Nephron (organoid): Measurements from ENCODE around the gene GGN.
A peak's percentile ranks its signal among the peaks of the same experiment; 100 is the strongest.

Source experiments
- H3K27ac Mint-ChIP-seq, 3 experiments: 2 replicates each; pipeline ENCODE4 v1.8.0; 2020; ENCODE audit warnings: mixed read lengths in 3 of 3, mild to moderate bottlenecking in 2 of 3, moderate library complexity in 1 of 3
- H3K27me3 Mint-ChIP-seq: 2 replicates; pipeline ENCODE4 v1.8.0; 2021; ENCODE audit warnings: low read depth, mild to moderate bottlenecking, moderate library complexity, mixed read lengths
- H3K36me3 Mint-ChIP-seq: 2 replicates; pipeline ENCODE4 v1.8.0; 2020; ENCODE audit warnings: low read depth, mixed read lengths
- H3K4me1 Mint-ChIP-seq: 2 replicates; pipeline ENCODE4 v1.8.0; 2020; ENCODE audit warnings: mixed read lengths
- H3K4me3 Mint-ChIP-seq, 3 experiments: 2 replicates each; pipeline ENCODE4 v1.8.0; 2020; ENCODE audit warnings: mild to moderate bottlenecking in 3 of 3, mixed read lengths in 3 of 3, moderate library complexity in 2 of 3
- H3K9me3 Mint-ChIP-seq: 2 replicates; pipeline ENCODE4 v1.8.0; 2020; ENCODE audit warnings: mixed read lengths
- TF ChIP-seq, protein P1 (sequence below), 3 experiments: fragments of 200-600 bp; sonication (generic); IDR thresholded peaks; one replicate each; pipeline ENCODE4 v1.5.0; 2021; ENCODE audit warnings: antibody characterized with exemption in 3 of 3; ENCODE audit not compliant: unreplicated experiment in 3 of 3

GGN gene

DNA sequence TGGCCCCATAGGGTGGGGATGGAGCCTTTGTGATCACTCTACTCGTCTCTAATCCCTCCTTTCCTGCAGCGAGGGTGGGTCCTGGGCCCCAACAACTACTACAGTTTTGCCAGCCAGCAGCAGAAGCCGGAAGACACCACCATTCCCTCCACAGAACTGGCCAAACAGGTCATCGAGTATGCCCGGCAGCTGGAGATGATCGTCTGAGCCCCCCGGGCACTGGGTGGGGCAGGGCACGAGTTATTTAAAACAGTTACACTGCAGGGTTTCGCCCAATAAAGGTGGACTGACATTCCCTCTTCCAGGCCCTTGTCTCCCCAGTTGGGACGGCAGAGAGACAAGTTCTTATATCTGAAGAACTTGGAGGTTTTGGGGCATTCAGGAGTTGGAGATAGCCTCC lies 4.7 kb downstream of the GGN start:
- peaks cover 41% of the 10 kb centered on the region for H3K36me3 Mint-ChIP-seq
- no peak overlapping the region for H3K27ac Mint-ChIP-seq
- H3K27me3 Mint-ChIP-seq: peaks cover 13% of the 10 kb centered on the region
- no peaks in the 10 kb centered on the region for H3K9me3 Mint-ChIP-seq
- TF ChIP-seq, protein P1, sequence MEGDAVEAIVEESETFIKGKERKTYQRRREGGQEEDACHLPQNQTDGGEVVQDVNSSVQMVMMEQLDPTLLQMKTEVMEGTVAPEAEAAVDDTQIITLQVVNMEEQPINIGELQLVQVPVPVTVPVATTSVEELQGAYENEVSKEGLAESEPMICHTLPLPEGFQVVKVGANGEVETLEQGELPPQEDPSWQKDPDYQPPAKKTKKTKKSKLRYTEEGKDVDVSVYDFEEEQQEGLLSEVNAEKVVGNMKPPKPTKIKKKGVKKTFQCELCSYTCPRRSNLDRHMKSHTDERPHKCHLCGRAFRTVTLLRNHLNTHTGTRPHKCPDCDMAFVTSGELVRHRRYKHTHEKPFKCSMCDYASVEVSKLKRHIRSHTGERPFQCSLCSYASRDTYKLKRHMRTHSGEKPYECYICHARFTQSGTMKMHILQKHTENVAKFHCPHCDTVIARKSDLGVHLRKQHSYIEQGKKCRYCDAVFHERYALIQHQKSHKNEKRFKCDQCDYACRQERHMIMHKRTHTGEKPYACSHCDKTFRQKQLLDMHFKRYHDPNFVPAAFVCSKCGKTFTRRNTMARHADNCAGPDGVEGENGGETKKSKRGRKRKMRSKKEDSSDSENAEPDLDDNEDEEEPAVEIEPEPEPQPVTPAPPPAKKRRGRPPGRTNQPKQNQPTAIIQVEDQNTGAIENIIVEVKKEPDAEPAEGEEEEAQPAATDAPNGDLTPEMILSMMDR (IDR thresholded peaks at IDR 0.05; ENCODE audit: unreplicated experiment in 3 of 3): no peak
- peaks cover 9% of the 10 kb centered on the region for H3K4me1 Mint-ChIP-seq
- no peak overlapping the region for H3K4me3 Mint-ChIP-seq

DNA sequence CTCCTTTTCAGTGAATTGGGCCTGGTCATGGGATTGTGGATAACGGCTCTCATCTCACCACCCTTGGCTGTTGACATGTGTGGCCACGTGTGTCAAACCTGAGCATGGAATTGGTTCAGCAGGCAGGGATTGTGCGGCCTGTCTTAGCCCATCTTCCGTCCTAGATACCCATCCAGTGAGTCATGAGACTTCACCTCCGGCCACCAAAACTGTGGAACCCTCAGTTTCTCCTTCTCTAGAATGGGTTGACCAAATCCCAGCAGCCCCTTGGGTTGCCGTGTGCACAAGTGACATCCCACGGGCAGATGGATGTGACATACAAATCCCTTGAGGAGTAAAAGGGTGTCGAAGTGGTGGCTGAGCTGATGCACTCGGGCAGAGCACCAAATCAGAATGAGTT lies 6.7 kb downstream of the GGN start:
- peaks cover 7% of the 10 kb centered on the region for H3K4me1 Mint-ChIP-seq
- H3K27me3 Mint-ChIP-seq: peaks cover 5% of the 10 kb centered on the region
- H3K9me3 Mint-ChIP-seq: no peaks in the 10 kb centered on the region
- no peak overlapping the region for H3K27ac Mint-ChIP-seq
- H3K36me3 Mint-ChIP-seq: peaks cover 42% of the 10 kb centered on the region
- TF ChIP-seq, protein P1 (IDR thresholded peaks at IDR 0.05; ENCODE audit: unreplicated experiment in 3 of 3): no peak
- no peak overlapping the region for H3K4me3 Mint-ChIP-seq

- Mint-ChIP-seq H3K4me1 (peaks cover 23% of the 10 kb centered on the region), H3K36me3 (peaks cover 45% of the 10 kb centered on the region), H3K27ac (no peak overlapping the region), H3K27me3 (no peaks in the 10 kb centered on the region), H3K4me3 (peak overlapping the region in 1 of 3 experiments; percentile 30), H3K9me3 (no peaks in the 10 kb centered on the region)
- TF ChIP-seq, protein P1 (IDR thresholded peaks at IDR 0.05; ENCODE audit: unreplicated experiment in 3 of 3): no peak
Measured at GRCh38 chr19:38378866-38379265, 9.0 kb downstream of the GGN start.

GRCh38 chr19:38377052-38377451 lies 10.8 kb downstream of the GGN start:
- no peaks in the 10 kb centered on the region for H3K9me3 Mint-ChIP-seq
- H3K4me3 Mint-ChIP-seq: peak overlapping the region; percentile 96 to 98 (median 97)
- H3K27me3 Mint-ChIP-seq: no peaks in the 10 kb centered on the region
- peak overlapping the region in 1 of 3 experiments; percentile 84 for H3K27ac Mint-ChIP-seq
- peaks cover 34% of the 10 kb centered on the region for H3K36me3 Mint-ChIP-seq
- TF ChIP-seq, protein P1 (IDR thresholded peaks at IDR 0.05; ENCODE audit: unreplicated experiment in 3 of 3): no peak
- peaks cover 23% of the 10 kb centered on the region for H3K4me1 Mint-ChIP-seq

- Mint-ChIP-seq H3K4me1 (peaks cover 23% of the 10 kb centered on the region), H3K4me3 (peak overlapping the region; percentile 96 to 98 (median 97))
Measured at GRCh38 chr19:38376576-38376975, 11.3 kb downstream of the GGN start.

DNA sequence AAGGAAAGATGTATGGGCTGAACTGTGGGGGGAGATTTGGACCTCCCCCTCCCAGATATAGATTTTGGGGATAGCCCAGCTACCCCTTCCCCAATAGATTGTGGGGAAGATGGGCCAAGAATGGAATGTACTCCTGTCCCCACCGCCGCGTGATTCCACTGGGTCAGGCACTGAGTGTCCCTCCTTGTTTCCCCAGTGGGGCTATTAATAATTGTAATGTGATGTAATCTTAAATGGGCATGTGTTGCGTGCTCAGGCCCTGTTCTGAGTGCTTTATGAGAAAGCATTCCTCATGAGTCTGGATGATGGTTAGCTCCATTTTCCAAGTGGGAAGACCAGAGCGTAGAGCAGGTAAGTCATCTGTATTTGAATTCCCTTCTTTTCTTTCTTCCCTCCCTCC lies 12.1 kb downstream of the GGN start:
- TF ChIP-seq, protein P1 (IDR thresholded peaks at IDR 0.05; ENCODE audit: unreplicated experiment in 3 of 3): no peak
- H3K36me3 Mint-ChIP-seq: peaks cover 20% of the 10 kb centered on the region
- H3K4me3 Mint-ChIP-seq: peak overlapping the region; percentile 96 to 98 (median 97)
- no peaks in the 10 kb centered on the region for H3K9me3 Mint-ChIP-seq
- H3K27ac Mint-ChIP-seq: peak overlapping the region; percentile 84 to 96 (median 93)
- H3K27me3 Mint-ChIP-seq: no peaks in the 10 kb centered on the region
- peaks cover 23% of the 10 kb centered on the region for H3K4me1 Mint-ChIP-seq

More at GRCh38 chr19:38376576-38376975, 11.3 kb downstream of the GGN start:
- H3K27ac Mint-ChIP-seq: peak overlapping the region in 2 of 3 experiments; percentile 76 to 84
- H3K9me3 Mint-ChIP-seq: no peaks in the 10 kb centered on the region
- H3K27me3 Mint-ChIP-seq: no peaks in the 10 kb centered on the region
- TF ChIP-seq, protein P1 (IDR thresholded peaks at IDR 0.05; ENCODE audit: unreplicated experiment in 3 of 3): no peak
- H3K36me3 Mint-ChIP-seq: peaks cover 29% of the 10 kb centered on the region
